PFSK-1 (cell line): ENCODE results near the gene CAMTA1.

ENCODE experiments used
- POLR2AphosphoS5 ChIP-seq: IDR thresholded peaks from 2 replicates; pipeline ENCODE4 v1.6.1; 2012; ENCODE audit warnings: low read depth, mild to moderate bottlenecking, control low read depth, low read length, moderate library complexity
- SIN3A ChIP-seq: IDR thresholded peaks from 2 replicates; pipeline ENCODE4 v1.6.1; 2012; ENCODE audit warnings: mild to moderate bottlenecking, low read length, moderate library complexity, borderline replicate concordance; ENCODE audit not compliant: insufficient read depth
- TF ChIP-seq, protein P1 (sequence below), 2 experiments: IDR thresholded peaks; 2 replicates each; pipeline versions ENCODE4 v1.6.1 to v1.8.0; 2011 to 2012; ENCODE audit warnings: low read depth in 2 of 2, low read length in 2 of 2, control low read depth in 1 of 2, inconsistent platforms in 1 of 2, mild to moderate bottlenecking in 1 of 2, moderate library complexity in 1 of 2; ENCODE audit not compliant: insufficient read depth in 1 of 2

DNA sequence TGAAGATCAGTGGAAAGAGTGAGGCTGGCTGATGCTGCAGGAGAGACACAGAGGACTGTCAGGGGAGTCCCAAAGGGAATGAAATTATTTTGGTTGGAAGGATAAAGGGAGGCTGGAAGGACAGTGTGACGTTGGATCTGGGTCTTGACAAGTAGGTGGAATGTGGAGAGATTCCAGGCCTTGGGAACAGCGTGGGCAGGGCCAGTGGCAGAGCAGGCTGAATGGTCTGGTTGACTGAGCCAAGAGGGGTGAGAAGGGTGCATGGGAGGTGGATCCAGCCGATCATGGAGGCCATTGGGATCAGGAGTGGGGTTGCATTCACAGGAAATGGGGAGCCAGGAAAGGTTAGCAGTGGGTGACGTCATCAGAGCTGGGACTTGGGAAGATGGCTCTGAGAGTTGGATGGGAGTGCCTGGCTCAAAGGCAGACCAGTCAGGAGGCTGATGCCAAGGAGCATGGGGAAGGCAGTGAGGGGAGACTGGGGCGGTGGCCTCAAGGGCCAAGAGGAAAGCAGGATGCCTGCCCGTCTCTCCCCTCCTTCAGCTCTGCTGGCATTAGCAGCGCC lies 839.6 kb downstream of the CAMTA1 start:
- TF ChIP-seq, protein P1, sequence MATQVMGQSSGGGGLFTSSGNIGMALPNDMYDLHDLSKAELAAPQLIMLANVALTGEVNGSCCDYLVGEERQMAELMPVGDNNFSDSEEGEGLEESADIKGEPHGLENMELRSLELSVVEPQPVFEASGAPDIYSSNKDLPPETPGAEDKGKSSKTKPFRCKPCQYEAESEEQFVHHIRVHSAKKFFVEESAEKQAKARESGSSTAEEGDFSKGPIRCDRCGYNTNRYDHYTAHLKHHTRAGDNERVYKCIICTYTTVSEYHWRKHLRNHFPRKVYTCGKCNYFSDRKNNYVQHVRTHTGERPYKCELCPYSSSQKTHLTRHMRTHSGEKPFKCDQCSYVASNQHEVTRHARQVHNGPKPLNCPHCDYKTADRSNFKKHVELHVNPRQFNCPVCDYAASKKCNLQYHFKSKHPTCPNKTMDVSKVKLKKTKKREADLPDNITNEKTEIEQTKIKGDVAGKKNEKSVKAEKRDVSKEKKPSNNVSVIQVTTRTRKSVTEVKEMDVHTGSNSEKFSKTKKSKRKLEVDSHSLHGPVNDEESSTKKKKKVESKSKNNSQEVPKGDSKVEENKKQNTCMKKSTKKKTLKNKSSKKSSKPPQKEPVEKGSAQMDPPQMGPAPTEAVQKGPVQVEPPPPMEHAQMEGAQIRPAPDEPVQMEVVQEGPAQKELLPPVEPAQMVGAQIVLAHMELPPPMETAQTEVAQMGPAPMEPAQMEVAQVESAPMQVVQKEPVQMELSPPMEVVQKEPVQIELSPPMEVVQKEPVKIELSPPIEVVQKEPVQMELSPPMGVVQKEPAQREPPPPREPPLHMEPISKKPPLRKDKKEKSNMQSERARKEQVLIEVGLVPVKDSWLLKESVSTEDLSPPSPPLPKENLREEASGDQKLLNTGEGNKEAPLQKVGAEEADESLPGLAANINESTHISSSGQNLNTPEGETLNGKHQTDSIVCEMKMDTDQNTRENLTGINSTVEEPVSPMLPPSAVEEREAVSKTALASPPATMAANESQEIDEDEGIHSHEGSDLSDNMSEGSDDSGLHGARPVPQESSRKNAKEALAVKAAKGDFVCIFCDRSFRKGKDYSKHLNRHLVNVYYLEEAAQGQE (IDR thresholded peaks at IDR 0.05; ENCODE audit: insufficient read depth in 1 of 2, low read depth in 2 of 2, low read length in 2 of 2), result no peak
- TF ChIP-seq SIN3A, result no peak
- TF ChIP-seq POLR2AphosphoS5, result no peak
